HCT116 (cell line): ENCODE results near the gene AURKA.

Experiments used
- EZH2 ChIP-seq: fragments of 200-600 bp; sonication (generic); IDR thresholded peaks from 2 replicates; pipeline ENCODE4 v1.6.1; 2017; ENCODE audit warnings: antibody characterized with exemption, mixed run types
- EZH2phosphoT487 ChIP-seq: fragments of 200-600 bp; IDR thresholded peaks from 2 replicates; pipeline ENCODE4 v1.6.1; 2018; ENCODE audit warnings: antibody characterized with exemption, borderline replicate concordance
- JUND ChIP-seq: IDR thresholded peaks from 2 replicates; pipeline ENCODE4 v1.6.1; 2012
- ZNF274 ChIP-seq: fragments of 200-500 bp; sonication (Bioruptor generic); IDR thresholded peaks from 2 replicates; pipeline ENCODE4 v1.6.1; 2014; ENCODE audit warnings: mild to moderate bottlenecking, low read depth, low read length, inconsistent platforms
- TF ChIP-seq, protein P1 (sequence below), 3 experiments: fragments of 200-600 bp in 1 of 3; sonication (generic) in 1 of 3; IDR thresholded peaks in 2 of 3; conservative IDR thresholded peaks in 1 of 3; 2 replicates each; pipeline ENCODE4 v1.5.1; 2012 to 2017; ENCODE audit warnings: low read depth in 2 of 3, low read length in 2 of 3, antibody characterized with exemption in 1 of 3, borderline replicate concordance in 1 of 3, control low read depth in 1 of 3, mild to moderate bottlenecking in 1 of 3, mixed read lengths in 1 of 3, mixed run types in 1 of 3, moderate library complexity in 1 of 3; ENCODE audit not compliant: insufficient read depth in 1 of 3
- TF ChIP-seq, protein P2 (sequence below): IDR thresholded peaks from 2 replicates; pipeline ENCODE4 v1.6.1; 2012; ENCODE audit warnings: low read depth
- TF ChIP-seq, protein P3 (sequence below): IDR thresholded peaks from 2 replicates; pipeline ENCODE4 v1.6.1; 2012

DNA sequence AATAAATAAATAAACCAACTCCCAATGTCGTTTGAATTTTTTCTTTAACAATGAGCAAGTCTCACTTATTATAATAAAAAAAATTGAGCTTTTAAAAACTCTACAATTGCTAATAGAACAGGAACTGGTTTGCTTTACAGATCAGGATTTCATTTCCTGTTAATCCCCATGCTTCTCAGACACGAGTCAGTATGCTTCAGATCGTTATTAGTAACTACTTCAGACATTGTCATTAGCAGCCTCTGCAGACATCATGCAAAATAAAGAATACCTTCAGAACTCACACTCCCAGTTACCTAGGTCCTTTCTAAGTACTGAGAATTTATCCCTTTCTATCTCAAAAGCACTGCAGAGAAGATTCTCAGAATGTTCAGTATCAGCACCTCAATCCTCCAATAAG is 43.3 kb downstream of the AURKA start:
- TF ChIP-seq, protein P1, sequence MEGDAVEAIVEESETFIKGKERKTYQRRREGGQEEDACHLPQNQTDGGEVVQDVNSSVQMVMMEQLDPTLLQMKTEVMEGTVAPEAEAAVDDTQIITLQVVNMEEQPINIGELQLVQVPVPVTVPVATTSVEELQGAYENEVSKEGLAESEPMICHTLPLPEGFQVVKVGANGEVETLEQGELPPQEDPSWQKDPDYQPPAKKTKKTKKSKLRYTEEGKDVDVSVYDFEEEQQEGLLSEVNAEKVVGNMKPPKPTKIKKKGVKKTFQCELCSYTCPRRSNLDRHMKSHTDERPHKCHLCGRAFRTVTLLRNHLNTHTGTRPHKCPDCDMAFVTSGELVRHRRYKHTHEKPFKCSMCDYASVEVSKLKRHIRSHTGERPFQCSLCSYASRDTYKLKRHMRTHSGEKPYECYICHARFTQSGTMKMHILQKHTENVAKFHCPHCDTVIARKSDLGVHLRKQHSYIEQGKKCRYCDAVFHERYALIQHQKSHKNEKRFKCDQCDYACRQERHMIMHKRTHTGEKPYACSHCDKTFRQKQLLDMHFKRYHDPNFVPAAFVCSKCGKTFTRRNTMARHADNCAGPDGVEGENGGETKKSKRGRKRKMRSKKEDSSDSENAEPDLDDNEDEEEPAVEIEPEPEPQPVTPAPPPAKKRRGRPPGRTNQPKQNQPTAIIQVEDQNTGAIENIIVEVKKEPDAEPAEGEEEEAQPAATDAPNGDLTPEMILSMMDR (IDR thresholded peaks at IDR 0.05 in 2 of 3, conservative IDR thresholded peaks at IDR 0.05 in 1 of 3; ENCODE audit: borderline replicate concordance in 1 of 3, insufficient read depth in 1 of 3, low read depth in 2 of 3, low read length in 2 of 3), result no peak
- TF ChIP-seq ZNF274, result no peak
- no peak for TF ChIP-seq EZH2phosphoT487
- TF ChIP-seq JUND, result no peak
- TF ChIP-seq, protein P2, sequence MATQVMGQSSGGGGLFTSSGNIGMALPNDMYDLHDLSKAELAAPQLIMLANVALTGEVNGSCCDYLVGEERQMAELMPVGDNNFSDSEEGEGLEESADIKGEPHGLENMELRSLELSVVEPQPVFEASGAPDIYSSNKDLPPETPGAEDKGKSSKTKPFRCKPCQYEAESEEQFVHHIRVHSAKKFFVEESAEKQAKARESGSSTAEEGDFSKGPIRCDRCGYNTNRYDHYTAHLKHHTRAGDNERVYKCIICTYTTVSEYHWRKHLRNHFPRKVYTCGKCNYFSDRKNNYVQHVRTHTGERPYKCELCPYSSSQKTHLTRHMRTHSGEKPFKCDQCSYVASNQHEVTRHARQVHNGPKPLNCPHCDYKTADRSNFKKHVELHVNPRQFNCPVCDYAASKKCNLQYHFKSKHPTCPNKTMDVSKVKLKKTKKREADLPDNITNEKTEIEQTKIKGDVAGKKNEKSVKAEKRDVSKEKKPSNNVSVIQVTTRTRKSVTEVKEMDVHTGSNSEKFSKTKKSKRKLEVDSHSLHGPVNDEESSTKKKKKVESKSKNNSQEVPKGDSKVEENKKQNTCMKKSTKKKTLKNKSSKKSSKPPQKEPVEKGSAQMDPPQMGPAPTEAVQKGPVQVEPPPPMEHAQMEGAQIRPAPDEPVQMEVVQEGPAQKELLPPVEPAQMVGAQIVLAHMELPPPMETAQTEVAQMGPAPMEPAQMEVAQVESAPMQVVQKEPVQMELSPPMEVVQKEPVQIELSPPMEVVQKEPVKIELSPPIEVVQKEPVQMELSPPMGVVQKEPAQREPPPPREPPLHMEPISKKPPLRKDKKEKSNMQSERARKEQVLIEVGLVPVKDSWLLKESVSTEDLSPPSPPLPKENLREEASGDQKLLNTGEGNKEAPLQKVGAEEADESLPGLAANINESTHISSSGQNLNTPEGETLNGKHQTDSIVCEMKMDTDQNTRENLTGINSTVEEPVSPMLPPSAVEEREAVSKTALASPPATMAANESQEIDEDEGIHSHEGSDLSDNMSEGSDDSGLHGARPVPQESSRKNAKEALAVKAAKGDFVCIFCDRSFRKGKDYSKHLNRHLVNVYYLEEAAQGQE, result no peak
- no peak for TF ChIP-seq EZH2
- TF ChIP-seq, protein P3, sequence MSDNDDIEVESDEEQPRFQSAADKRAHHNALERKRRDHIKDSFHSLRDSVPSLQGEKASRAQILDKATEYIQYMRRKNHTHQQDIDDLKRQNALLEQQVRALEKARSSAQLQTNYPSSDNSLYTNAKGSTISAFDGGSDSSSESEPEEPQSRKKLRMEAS, result no peak
